ENCODE data around the gene OR2A5.

OR2A5 gene

DNA sequence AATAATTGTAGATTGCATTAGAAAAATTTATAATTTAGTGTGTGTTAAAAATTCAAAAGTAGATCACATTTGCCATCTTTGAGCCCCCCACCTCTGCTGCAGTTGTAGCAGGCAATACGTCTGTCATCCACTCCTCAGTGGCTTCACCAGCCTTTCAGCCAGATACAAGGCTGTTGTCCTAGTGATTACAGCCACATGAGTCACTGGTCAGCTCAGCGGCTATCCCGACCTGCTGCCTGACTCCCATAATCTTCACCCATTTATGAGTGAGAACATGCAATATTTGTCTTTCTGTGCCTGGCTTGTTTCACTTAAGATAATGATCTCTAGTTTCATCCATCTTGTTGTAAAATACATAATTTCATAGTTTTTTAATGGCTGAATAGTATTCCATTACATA, 9.2 kb downstream of the OR2A5 start:
- H3K4me3 ChIP-seq (ENCODE audit: low read length, poor library complexity, severe bottlenecking), result no peak overlapping the region
- H3K79me2 ChIP-seq (ENCODE audit: insufficient read depth, low read length), result no peaks in the 10 kb centered on the region
- H3K4me2 ChIP-seq (ENCODE audit: low read depth, low read length, poor library complexity, severe bottlenecking), result no peak overlapping the region
- H3K4me1 ChIP-seq (ENCODE audit: insufficient read depth, low read length, poor library complexity, severe bottlenecking), result no peaks in the 10 kb centered on the region
- TF ChIP-seq EZH2phosphoT487 (IDR thresholded peaks at IDR 0.05; ENCODE audit: borderline replicate concordance), result no peak
- TF ChIP-seq, protein P1, sequence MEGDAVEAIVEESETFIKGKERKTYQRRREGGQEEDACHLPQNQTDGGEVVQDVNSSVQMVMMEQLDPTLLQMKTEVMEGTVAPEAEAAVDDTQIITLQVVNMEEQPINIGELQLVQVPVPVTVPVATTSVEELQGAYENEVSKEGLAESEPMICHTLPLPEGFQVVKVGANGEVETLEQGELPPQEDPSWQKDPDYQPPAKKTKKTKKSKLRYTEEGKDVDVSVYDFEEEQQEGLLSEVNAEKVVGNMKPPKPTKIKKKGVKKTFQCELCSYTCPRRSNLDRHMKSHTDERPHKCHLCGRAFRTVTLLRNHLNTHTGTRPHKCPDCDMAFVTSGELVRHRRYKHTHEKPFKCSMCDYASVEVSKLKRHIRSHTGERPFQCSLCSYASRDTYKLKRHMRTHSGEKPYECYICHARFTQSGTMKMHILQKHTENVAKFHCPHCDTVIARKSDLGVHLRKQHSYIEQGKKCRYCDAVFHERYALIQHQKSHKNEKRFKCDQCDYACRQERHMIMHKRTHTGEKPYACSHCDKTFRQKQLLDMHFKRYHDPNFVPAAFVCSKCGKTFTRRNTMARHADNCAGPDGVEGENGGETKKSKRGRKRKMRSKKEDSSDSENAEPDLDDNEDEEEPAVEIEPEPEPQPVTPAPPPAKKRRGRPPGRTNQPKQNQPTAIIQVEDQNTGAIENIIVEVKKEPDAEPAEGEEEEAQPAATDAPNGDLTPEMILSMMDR (conservative IDR thresholded peaks at IDR 0.05; ENCODE audit: low read length), result no peak
- no peak overlapping the region for H3K9ac ChIP-seq (ENCODE audit: low read depth, low read length, poor library complexity, severe bottlenecking)
- no peaks in the 10 kb centered on the region for H3K27me3 ChIP-seq (ENCODE audit: insufficient read depth, low read length, poor library complexity, severe bottlenecking)
- H3K9me2 ChIP-seq (replicated peaks; ENCODE audit: low read depth, low read length), result no peaks in the 10 kb centered on the region
- no peaks in the 10 kb centered on the region for H3F3A ChIP-seq (ENCODE audit: low read depth)
- H3K9me3 ChIP-seq (ENCODE audit: insufficient read depth, low read depth, low read length), result no peaks in the 10 kb centered on the region
- H4K20me1 ChIP-seq (ENCODE audit: insufficient read depth, low read length, poor library complexity, severe bottlenecking), result no peaks in the 10 kb centered on the region
- no peak overlapping the region for H2AFZ ChIP-seq (ENCODE audit: low read length)
- no peaks in the 10 kb centered on the region for H3K36me3 ChIP-seq (ENCODE audit: insufficient read depth, low read length)

DNA sequence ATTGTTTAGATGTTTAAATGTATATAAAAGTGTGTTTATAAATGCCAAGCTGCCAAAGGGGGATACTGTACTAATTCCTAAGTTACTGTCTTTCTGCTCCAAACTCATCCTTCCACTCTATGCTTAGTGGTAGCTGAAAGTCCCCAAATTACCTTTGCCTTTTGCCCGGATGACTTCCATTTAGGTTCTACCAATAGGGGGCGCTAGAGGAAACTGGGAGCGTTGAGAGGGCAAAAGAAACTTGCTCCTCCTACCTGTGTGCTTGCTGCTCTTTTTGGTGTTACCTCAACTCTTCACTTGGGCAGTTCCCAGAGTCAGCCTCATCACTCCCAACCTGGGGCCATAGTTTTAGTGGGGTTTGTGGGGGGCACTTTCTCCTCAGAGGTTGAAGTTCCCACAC, 15.0 kb downstream of the OR2A5 start:
- Histone ChIP-seq H3K36me3 (ENCODE audit: insufficient read depth, low read length) (no peaks in the 10 kb centered on the region), H3F3A (ENCODE audit: low read depth) (no peaks in the 10 kb centered on the region), H3K9me3 (ENCODE audit: insufficient read depth, low read depth, low read length) (no peaks in the 10 kb centered on the region), H3K27me3 (ENCODE audit: insufficient read depth, low read length, poor library complexity, severe bottlenecking) (no peaks in the 10 kb centered on the region), H3K9me2 (replicated peaks; ENCODE audit: low read depth, low read length) (no peaks in the 10 kb centered on the region), H3K4me2 (ENCODE audit: low read depth, low read length, poor library complexity, severe bottlenecking) (no peak overlapping the region), H3K79me2 (ENCODE audit: insufficient read depth, low read length) (no peaks in the 10 kb centered on the region), H3K4me3 (ENCODE audit: low read length, poor library complexity, severe bottlenecking) (no peak overlapping the region), H4K20me1 (ENCODE audit: insufficient read depth, low read length, poor library complexity, severe bottlenecking) (no peaks in the 10 kb centered on the region), H3K9ac (ENCODE audit: low read depth, low read length, poor library complexity, severe bottlenecking) (no peak overlapping the region), H2AFZ (ENCODE audit: low read length) (no peak overlapping the region), H3K4me1 (ENCODE audit: insufficient read depth, low read length, poor library complexity, severe bottlenecking) (no peaks in the 10 kb centered on the region)
- TF ChIP-seq, protein P1 (conservative IDR thresholded peaks at IDR 0.05; ENCODE audit: low read length), result peak; percentile 69
- TF ChIP-seq EZH2phosphoT487 (IDR thresholded peaks at IDR 0.05; ENCODE audit: borderline replicate concordance), result no peak

DNA sequence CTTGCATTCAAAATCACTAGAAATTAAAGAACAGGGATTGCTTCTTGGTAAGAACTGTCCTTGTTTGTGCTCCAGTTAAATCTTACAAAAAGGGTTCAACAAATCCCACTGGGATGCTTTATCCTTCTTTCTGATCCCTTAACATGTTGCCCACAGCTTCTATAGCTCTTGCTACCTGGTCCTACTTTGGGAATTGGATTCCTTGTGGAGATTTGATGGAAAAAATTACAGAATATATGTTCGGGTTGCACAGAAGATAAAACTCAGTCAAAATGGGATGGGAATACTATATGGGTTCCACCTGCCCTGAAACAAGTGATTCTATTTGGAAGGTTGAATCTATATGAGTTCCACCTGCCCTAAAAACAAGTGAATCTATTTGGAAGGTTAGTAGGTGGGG, 20.8 kb downstream of the OR2A5 start, which contains the start of gene OR2A25:
Gene OR2A25, plus strand, starts transcription at position 301 of the 400 bp plus-strand sequence. CDS start 4,409 bp downstream, outside the sequence.
- H3K27me3 ChIP-seq (ENCODE audit: insufficient read depth, low read length, poor library complexity, severe bottlenecking), result no peaks in the 10 kb centered on the region
- TF ChIP-seq, protein P1 (conservative IDR thresholded peaks at IDR 0.05; ENCODE audit: low read length), result no peak
- no peak for TF ChIP-seq EZH2phosphoT487 (IDR thresholded peaks at IDR 0.05; ENCODE audit: borderline replicate concordance)

More for the DNA sequence above, 20.8 kb downstream of the OR2A5 start, which contains the start of gene OR2A25:
- Histone ChIP-seq H3K4me3 (ENCODE audit: low read length, poor library complexity, severe bottlenecking) (no peak within 1 kb of the TSS), H2AFZ (ENCODE audit: low read length) (no peak within 1 kb of the TSS), H3K9me2 (replicated peaks; ENCODE audit: low read depth, low read length) (no peaks in the 10 kb centered on the region), H3K4me1 (ENCODE audit: insufficient read depth, low read length, poor library complexity, severe bottlenecking) (no peaks in the 10 kb centered on the region), H3K79me2 (ENCODE audit: insufficient read depth, low read length) (no peaks in the 10 kb centered on the region), H3K9me3 (ENCODE audit: insufficient read depth, low read depth, low read length) (no peaks in the 10 kb centered on the region), H3F3A (ENCODE audit: low read depth) (no peaks in the 10 kb centered on the region), H4K20me1 (ENCODE audit: insufficient read depth, low read length, poor library complexity, severe bottlenecking) (no peaks in the 10 kb centered on the region), H3K9ac (ENCODE audit: low read depth, low read length, poor library complexity, severe bottlenecking) (no peak within 1 kb of the TSS), H3K4me2 (ENCODE audit: low read depth, low read length, poor library complexity, severe bottlenecking) (no peak within 1 kb of the TSS), H3K36me3 (ENCODE audit: insufficient read depth, low read length) (no peaks in the 10 kb centered on the region)

Measured in Loucy (cell line).